GM18499 (cell line): Measurements from ENCODE around the gene PSMB3.

Experiments used
- ATAC-seq: cut with Tn5 transposase; IDR thresholded peaks from one replicate; pipeline ENCODE4 v1.9.1; 2021; ENCODE audit warnings: moderate number of reproducible peaks; ENCODE audit not compliant: insufficient read depth, unreplicated experiment

PSMB3 gene

DNA sequence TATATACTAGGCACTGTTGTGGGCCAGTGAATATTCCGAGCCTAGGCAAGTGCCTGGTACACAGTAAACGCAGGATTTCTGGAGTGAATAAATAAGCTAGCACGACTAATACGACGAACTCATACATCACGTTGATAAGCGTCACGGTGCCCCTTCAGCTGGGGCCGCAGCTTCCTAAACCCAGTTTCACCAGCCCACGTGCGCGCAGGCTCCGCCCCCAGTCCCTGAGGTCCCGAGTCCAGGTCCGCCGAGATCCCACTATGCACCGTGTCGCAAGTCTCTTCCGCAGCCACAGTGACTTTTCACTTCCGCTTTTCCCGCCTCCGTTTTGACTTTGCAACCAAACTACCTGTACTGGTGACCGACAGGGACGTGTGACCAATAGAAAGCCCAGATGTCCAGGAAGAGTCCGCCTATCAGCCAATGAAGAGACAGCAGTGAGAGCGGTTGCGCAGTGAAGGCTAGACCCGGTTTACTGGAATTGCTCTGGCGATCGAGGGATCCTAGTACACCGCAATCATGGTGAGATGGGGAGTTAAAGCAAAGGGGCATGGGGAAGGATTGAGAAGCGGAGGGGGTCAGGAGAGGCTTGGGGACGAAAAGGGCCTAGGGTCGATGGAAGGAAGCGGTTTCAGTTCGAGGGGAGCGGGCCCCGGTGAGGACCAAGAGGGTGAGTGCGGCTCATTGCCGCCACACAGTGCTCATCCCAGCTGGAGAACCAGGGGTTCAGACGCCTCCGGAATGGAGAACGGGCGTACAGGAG lies at the start of gene PSMB3:
TSS of gene PSMB3 (plus strand) at position 434 of the 763 bp plus-strand sequence. CDS start at position 520, 86 bp downstream.
- ATAC-seq, result peak; percentile 62

DNA sequence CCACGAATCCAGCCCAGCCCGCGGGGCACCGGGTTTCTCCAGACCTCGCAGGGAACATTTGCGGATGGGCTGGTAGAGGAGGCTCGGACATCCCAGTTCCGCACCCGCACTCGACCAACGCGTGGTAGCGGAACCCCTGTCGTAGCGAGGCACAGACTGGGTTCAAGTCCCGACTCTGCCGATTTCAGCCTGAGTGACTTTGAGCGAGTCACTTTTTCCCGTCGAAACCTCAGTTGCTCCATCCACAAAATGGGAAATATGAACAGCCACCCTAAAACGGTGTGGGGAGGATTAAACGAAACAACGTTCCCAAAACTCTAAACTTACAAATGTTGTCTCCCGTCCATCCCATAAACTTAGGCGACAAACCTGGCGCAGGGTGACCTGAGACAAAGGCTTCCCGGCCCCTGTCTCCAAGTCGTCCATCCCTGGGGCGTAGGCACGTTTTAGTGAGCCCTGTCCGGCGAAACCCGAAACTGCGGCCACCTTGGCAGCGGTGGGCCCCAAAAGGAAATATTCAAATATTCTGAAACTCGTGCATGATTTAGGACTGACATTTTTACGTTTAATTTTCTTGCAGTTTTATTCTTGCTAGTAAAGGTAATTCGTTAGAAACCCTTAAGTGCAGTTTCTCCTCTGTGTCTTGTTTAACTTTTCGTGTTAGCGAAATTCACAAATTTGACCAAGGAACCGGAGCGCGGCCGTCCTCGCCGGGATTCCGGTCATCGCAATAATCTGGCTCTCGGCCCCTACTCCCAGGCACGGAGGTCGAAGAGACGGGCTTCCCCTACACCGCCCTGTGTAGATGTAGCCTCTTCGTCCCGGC lies 49.4 kb upstream of the PSMB3 start:
- ATAC-seq, result no peak

DNA sequence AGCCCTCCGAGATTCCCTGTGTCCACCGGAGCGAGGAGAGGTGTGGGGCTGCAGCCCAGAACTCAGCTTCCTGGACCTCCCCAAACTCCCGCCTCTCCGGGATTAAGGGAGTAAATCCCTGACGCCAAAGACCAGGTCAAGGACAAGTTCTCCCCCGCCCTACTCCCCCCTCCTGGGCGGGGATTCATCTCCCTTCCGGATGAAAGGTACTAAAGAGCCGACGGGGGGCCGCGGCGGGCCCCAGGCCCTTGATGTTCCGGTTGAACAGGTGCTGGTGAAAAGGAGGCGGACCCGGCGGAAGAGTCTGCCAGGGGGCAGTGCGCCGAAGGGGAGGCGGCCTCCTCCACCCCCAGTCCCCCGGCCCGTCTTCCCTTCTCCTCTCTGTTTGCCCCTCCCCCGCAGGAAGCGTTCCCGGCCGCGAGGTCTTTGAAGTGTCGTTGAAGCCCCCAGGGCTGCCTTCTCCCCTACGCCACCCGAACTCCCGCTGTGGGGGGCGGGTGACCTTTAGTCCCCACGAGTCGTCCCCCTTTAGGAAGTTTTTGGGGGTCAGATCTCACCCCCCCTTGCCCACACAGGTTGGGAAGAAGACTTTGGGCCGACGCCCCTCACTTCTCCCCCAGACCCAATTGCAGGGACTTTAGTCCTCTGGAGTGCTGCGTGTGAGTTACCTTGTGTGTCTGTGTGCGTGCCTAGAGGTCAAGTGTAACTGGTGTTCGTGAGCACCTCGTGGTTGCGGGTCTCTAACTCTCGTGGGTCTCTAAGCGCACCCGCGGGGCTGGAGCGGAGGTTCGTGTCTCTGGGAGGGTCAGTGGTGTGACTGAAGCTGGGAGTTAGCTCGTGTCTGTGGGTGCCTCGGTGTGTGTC lies 48.6 kb upstream of the PSMB3 start:
- no peak for ATAC-seq

GRCh38 chr17:38704606-38705522 lies 47.7 kb upstream of the PSMB3 start, which contains the start of gene MLLT6:
Gene MLLT6 (plus strand): TSS chr17:38705273. CDS start chr17:38705633, 360 bp downstream.
- no peak for ATAC-seq

DNA sequence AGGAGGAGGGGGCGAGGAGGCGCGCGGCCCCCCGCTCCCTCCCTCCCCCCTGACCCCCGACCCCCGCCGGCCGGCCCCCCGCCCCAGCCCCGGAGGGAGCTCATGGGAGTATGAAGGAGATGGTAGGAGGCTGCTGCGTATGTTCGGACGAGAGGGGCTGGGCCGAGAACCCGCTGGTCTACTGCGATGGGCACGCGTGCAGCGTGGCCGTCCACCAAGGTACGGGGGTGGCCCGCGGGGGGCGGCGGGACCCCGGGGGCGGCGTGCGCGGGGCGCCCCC lies 47.1 kb upstream of the PSMB3 start:
- ATAC-seq, result no peak

DNA sequence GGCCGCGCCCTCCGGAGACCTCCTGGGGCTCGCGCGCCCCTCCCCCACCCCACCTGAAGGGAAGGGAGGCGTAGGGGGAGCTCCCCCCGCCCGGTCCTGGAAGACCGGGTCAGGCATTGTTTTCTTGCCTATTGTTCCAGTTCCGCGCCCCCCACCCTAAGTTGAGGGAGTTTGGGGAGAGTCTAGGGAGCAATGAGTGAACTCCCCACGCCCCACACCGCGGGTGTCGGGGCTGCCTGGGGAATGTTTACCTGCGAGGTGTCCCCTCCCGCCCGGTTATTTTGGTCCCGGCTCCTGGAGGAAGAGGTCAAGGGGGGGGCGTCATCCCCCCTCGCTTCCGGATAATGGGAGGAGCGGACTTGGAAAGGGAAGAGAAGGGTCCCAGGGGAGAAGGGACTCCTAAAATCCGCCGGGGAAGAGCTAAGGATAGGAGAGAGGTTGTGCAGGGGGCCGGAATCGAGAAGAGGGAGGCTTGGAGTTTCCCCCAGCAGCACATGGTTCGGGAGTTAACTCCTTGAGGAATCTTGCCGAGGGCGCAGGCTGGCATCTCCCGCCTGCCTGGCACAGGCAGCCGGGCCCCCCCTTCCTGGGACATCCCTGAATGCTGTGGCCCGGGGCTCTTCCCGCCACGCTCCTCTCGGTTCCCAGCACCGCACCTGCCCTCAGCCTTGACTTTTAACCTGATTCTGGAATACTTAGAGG lies 46.6 kb upstream of the PSMB3 start:
- ATAC-seq, result no peak

GRCh38 chr17:38706505-38707216 lies 45.9 kb upstream of the PSMB3 start:
- ATAC-seq, result no peak

DNA sequence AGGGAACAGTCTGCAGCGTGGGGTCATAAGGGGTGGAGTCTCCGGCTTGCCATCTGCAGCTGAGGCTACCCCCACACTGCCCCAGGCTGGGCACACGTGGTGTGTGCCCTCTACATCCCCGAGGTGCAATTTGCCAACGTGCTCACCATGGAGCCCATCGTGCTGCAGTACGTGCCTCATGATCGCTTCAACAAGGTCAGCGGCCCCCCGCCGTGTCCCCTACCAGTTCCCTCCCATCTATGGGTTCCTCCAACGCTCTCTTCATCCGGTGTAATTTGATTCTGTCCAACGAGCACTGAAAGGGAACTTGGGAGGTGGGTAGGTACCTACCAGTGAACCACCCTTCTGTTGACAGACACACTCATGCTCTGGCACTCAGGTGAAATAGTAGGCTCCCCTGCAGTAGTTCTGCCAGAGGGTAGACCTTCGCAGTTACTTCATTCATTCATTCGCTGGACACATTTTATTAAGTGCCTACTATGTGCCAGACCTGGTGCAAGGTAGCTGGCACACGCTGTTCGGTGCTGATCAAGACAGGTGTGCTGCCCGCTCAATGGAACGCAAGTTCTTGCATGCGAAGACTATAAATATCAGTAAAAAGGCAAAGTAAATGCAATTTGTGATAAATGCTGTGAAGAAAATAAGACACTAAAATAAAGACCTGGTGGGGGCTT lies 44.7 kb upstream of the PSMB3 start:
- no peak for ATAC-seq

- ATAC-seq, result no peak
Observed at GRCh38 chr17:38709104-38709820, 43.3 kb upstream of the PSMB3 start.

GRCh38 chr17:38709864-38710603 lies 42.5 kb upstream of the PSMB3 start:
- ATAC-seq, result no peak

GRCh38 chr17:38710604-38710962 lies 42.0 kb upstream of the PSMB3 start:
- no peak for ATAC-seq

DNA sequence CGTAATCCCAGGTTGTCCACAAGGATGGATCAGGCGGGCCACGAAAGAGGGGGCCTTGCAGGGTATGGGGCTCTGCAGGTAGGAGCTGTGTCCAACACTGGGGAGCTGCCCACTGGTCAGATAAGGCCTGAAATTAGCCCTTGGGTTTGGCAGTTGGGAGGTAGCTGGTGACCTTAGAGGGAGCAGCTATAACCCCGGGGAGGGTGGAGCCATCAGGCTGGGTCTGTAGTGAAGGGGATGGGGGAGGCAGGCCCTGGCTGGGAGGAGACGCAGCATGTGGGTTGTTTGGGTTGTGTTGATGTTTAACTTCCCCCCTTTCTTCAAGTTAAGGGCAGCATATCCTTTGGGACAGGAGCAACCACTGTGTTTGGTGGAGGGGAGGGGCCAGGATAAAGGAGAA lies 41.6 kb upstream of the PSMB3 start:
- ATAC-seq, result no peak

GRCh38 chr17:38711792-38712571 lies 40.6 kb upstream of the PSMB3 start:
- no peak for ATAC-seq

GRCh38 chr17:38712593-38712992 lies 39.9 kb upstream of the PSMB3 start:
- no peak for ATAC-seq

DNA sequence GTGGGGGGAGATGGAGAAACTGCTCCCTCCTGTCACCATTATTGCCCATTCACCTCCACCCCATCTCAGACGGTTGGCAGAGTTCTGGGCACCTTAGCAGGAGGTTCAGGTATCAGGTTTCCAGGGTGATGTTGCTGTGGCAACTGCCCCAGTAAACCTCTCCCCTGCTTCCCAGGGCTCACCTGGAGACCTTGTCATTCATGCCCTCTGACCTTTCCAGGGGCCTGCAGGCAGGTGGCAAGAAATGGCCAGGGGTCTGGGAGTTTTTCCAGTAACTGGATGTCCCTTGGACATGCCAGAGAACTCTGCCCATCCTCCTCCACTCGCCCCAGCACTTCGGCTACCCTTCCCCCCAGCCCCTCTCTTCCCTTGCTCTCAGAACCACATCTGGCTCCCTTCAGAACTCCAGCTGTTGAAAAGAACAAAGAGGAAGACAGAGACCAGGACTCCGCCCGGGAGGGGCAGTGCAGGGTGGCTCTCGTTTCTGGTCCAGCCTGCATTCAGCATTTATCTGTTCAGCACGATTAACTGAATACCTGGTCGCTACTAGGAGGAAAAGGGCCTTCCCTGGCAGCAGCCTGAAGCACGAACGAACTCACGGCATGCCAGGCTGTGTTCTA lies 39.0 kb upstream of the PSMB3 start:
- no peak for ATAC-seq
